H7 (cell line): ENCODE measurements around the gene KATNB1. TPM values are rescaled to one million over a fixed set of nuclear protein-coding genes. Genes with fewer than 3 reads are reported as not detected.
"Not testable (repeated sequence)": the region's sequence is repeated elsewhere in the genome, so short reads cannot be mapped to it uniquely, and the experiment has no call there.

Experiments
- DNase-seq: peaks from one replicate; pipeline ENCODE4 v3.0.0; 2012
- H3K27me3 ChIP-seq: 2 replicates; pipeline ENCODE4 v1.6.0; 2011; ENCODE audit warnings: mild to moderate bottlenecking, low read length; ENCODE audit not compliant: control insufficient read depth, insufficient read depth
- H3K36me3 ChIP-seq: replicated peaks from 2 replicates; pipeline ENCODE4 v1.5.1; 2011; ENCODE audit warnings: low read length; ENCODE audit not compliant: control insufficient read depth, insufficient read depth
- H3K4me3 ChIP-seq: 2 replicates; pipeline ENCODE4 v1.5.1; 2011; ENCODE audit warnings: low read depth, mild to moderate bottlenecking, control low read depth, low read length, moderate library complexity; ENCODE audit not compliant: insufficient read depth
- total RNA-seq: library from RNA; depleted of rRNA; stranded (reverse); fragments of >200 nt; shearing (Covaris generic); gene quantifications from 2 replicates; pipeline ENCODE4 v1.2.3, GENCODE V29; 2014

The KATNB1 gene
- total RNA-seq, 1 experiment from 2014 or later, result 80.6 TPM

- H3K4me3 ChIP-seq, result no peak overlapping the region
- H3K36me3 ChIP-seq, result no peaks in the 10 kb centered on the region; the same call in 1 of the 2 replicates
- DNase-seq, result no peak
- H3K27me3 ChIP-seq, result no peaks in the 10 kb centered on the region
Observed at GRCh38 chr16:57771141-57771785, 35.7 kb downstream of the KATNB1 start.

DNA sequence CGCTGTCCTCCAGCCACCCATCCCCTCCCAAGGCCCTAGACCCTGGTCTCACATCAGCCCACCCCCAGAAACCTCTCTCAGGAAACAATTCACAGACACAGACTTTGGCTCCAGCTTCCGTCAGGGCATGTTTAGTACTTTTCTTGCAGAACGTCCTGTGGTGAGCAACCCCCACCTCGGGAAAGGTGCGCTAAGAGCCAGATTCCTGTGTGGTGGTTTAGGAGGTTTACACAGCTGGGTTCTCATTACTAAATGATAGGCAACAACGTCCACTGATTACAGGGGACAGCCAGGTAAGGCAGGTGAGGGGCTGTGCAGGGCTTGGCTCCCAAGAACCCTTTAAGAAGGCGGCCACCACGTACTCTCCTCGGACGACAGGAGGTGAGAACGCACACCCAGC is 37.4 kb downstream of the KATNB1 start:
- Histone ChIP-seq H3K36me3 (no peaks in the 10 kb centered on the region; the same call in 1 of the 2 replicates), H3K27me3 (no peaks in the 10 kb centered on the region), H3K4me3 (no peak overlapping the region)
- DNase-seq, result no peak

- no peak for DNase-seq
Observed at GRCh38 chr16:57773655-57774295, 38.2 kb downstream of the KATNB1 start.

GRCh38 chr16:57774705-57775285 is 39.2 kb downstream of the KATNB1 start:
- Histone ChIP-seq H3K27me3 (no peaks in the 10 kb centered on the region), H3K36me3 (no peaks in the 10 kb centered on the region), H3K4me3 (no peak overlapping the region)
- DNase-seq, result no peak

More at GRCh38 chr16:57773655-57774295, 38.2 kb downstream of the KATNB1 start:
- no peaks in the 10 kb centered on the region for H3K27me3 ChIP-seq
- no peaks in the 10 kb centered on the region; the same call in 1 of the 2 replicates for H3K36me3 ChIP-seq
- no peak overlapping the region for H3K4me3 ChIP-seq

DNA sequence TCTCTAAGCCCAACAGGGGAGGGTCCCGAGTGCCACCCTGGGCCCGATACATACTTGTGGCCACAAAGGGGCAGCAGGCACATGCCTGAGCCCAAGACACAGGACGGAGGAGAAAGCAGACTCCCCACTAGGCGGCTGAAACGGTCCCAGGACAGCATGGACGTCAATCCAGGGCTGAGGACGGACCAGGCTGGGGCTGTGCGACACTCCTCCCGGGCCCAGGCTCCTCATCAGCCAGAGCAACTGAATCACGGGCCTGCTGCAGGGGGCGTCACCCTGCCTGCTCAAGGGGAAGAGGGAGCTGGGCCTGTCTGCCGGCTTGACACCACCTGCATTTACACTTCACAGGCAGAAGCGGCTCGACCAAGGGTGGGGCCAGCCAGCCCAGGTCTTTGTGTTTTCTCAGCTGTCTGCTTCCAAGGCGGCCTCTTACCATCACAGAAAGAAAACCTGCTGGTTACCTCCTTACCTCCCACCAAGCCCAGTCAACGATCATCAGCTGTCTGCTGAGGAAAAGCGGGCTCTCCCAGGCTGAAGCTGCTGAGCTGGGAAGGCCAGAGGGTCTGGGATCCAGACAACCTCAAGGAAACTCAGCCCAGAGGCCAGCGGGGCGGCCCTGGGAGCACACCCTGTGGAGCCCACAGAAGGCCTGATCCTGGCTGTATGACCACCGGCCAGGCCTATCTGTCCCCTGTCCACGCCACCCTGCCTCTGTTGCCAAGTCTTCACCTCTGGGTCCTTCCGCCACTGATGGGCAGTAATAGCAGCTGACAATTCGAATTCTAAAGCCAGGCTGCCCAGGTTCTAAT is 40.3 kb downstream of the KATNB1 start:
- Histone ChIP-seq H3K36me3 (no peaks in the 10 kb centered on the region), H3K27me3 (no peaks in the 10 kb centered on the region), H3K4me3 (no peak overlapping the region)
- DNase-seq, result peak; percentile 95

- Histone ChIP-seq H3K36me3 (no peaks in the 10 kb centered on the region), H3K27me3 (no peaks in the 10 kb centered on the region), H3K4me3 (no peak overlapping the region)
- DNase-seq, result no peak
Observed at GRCh38 chr16:57778658-57779057, 43.1 kb downstream of the KATNB1 start.

GRCh38 chr16:57779836-57780235 is 44.3 kb downstream of the KATNB1 start:
- DNase-seq, H3K27me3 ChIP-seq, H3K36me3 ChIP-seq, H3K4me3 ChIP-seq: not testable (repeated sequence)

DNA sequence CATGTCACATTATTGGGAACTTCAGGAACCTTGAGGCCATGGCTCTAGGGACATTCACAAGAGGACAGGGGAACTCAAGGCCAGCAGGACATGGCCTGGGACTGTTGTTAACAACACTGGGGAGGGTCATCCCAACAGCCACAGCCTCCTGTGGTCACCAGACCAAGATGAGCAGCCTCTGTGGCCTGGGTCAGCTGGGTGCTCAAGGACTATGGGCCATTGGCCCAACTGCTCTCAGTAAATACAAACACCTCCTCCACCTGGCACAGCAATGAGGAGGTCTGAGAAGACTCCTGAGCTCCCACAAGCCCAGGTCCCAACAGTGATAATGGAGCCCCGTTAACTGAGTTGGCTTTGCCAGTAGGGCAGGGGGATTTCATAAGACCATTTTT is 45.8 kb downstream of the KATNB1 start:
- Histone ChIP-seq H3K4me3 (no peak overlapping the region), H3K27me3 (no peaks in the 10 kb centered on the region), H3K36me3 (no peaks in the 10 kb centered on the region)
- no peak for DNase-seq

DNA sequence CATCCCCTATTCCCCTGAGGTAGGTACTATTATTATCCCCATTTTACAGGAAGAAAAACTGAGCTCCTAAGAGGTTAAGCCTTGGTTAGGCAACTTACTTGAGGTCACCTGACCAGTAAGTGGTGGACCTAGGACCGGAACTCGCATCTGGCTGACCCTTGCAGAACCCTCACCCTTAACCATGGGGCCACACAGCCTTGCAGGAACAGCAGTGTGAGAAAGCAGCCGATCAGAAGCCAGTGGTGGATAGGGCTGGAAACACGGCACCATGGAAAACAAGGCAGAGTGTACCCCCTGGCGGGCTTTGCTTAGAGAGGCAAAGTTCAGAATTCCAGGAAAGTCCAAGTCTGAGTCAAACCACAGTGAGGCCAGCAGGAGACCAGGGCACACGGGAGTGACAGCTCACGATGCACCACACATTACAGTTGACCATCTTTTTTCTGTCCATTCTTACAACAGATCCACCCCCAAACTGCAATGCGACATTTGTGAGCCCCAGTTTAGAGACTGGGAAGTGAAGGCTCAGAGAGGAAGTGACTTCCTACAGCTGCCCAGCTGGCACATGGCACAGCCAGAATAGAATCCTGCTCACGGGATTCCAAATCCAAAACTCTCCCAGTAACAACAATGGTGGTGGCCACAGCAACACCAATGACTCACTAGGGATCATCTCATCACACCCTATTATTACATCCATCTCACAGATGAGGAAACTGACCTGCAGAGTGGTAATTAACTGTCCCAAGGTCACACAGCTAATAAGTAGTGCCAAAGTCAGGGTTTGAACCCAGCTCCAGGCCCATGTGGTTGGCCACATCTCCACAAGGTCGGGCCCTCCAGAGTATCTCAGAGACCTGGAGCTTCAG is 46.4 kb downstream of the KATNB1 start:
- Histone ChIP-seq H3K36me3 (no peaks in the 10 kb centered on the region), H3K4me3 (no peak overlapping the region), H3K27me3 (no peaks in the 10 kb centered on the region)
- DNase-seq, result no peak

- not testable (repeated sequence) for DNase-seq, H3K4me3 ChIP-seq, H3K27me3 ChIP-seq, H3K36me3 ChIP-seq
Observed at GRCh38 chr16:57782607-57783055, 47.1 kb downstream of the KATNB1 start.

DNA sequence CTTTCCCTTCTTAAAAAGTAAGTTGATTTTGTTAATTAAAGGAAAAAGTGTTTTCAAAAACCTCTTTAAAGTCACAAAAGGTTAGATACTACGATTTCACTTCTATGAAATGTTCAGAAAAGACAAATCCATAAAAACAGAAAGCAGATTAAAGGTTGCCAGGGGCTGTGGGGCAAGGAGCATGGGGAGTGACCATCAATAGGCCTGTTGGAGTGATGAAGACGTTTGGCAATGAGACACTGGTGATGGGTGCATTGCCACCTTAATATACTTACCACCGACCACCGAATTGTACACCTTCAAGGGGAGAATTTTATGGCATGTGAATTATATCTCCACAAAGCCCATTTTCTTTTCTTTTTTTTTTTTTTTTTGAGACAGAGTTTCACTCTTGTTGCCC is 47.5 kb downstream of the KATNB1 start:
- Histone ChIP-seq H3K36me3 (no peaks in the 10 kb centered on the region), H3K4me3 (no peak overlapping the region), H3K27me3 (no peaks in the 10 kb centered on the region)
- no peak for DNase-seq

DNA sequence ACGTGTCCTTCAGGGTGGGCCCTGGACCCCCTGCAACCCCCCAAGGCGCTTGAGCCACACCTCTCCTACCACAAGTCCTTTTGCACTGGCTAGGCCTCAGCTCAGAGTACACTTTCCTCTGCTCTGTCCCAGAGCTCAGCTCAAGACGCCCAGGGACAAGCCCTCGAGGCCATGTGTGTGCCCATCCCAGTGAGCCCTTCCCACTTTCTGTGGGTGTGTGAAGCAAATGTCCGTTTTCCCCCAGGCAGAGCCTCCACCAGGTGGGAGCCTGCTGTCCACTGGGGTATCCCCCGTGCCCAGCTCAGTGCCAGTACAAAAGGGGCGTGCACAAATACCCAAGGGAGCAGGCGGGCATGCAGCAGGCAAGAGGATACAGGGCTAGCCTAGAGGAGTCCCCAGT is 48.3 kb downstream of the KATNB1 start:
- no peak for DNase-seq
- Histone ChIP-seq H3K36me3 (no peaks in the 10 kb centered on the region), H3K27me3 (no peaks in the 10 kb centered on the region), H3K4me3 (no peak overlapping the region)

GRCh38 chr16:57784334-57784733 is 48.8 kb downstream of the KATNB1 start:
- no peak overlapping the region for H3K4me3 ChIP-seq
- H3K27me3 ChIP-seq, result no peaks in the 10 kb centered on the region
- no peak for DNase-seq
- no peaks in the 10 kb centered on the region for H3K36me3 ChIP-seq

GRCh38 chr16:57785385-57785784 is 49.8 kb downstream of the KATNB1 start:
- Histone ChIP-seq H3K36me3 (no peaks in the 10 kb centered on the region), H3K27me3 (no peaks in the 10 kb centered on the region), H3K4me3 (no peak overlapping the region)
- DNase-seq, result no peak
